ENCODE results near the gene SND1.

The SND1 gene

GRCh38 chr7:127819975-127820731 lies 168.2 kb downstream of the SND1 start (continued):
- TF ChIP-seq ZNF654 (tag by site-specific recombination; IDR thresholded peaks at IDR 0.05; ENCODE audit: low read depth) (peak; percentile 2; the same call in 1 of the 2 replicates), ZNF843 (tag by site-specific recombination; IDR thresholded peaks at IDR 0.05) (peak; percentile 87), ZNF580 (tag by site-specific recombination; IDR thresholded peaks at IDR 0.05) (0 out of 2 replicates have a peak, but pooled peaks have one; percentile 18), PRDM10 (tag by site-specific recombination; IDR thresholded peaks at IDR 0.05) (peak; percentile 44; the same call in 1 of the 2 replicates), INSM2 (tag by site-specific recombination; IDR thresholded peaks at IDR 0.05) (peak; percentile 83; the same call in 1 of the 2 replicates), SCRT1 (tag by site-specific recombination; IDR thresholded peaks at IDR 0.05; ENCODE audit: borderline replicate concordance) (no peak), PBX3 (CRISPR knock-in tag; IDR thresholded peaks at IDR 0.05) (no peak)

GRCh38 chr7:127820732-127821085 lies 168.7 kb downstream of the SND1 start:
- no peak overlapping the region for H3K27ac ChIP-seq (ENCODE audit: extremely low read depth, low read depth, low read length)
- POLR2A ChIA-PET = no interaction called here
- TF ChIP-seq KLF17 (tag by site-specific recombination; IDR thresholded peaks at IDR 0.05) (no peak), PRDM1 (tag by site-specific recombination; IDR thresholded peaks at IDR 0.05) (no peak), ZNF530 (tag by site-specific recombination; IDR thresholded peaks at IDR 0.05; ENCODE audit: low read depth) (no peak), ZFHX2 (tag by site-specific recombination; conservative IDR thresholded peaks at IDR 0.05) (no peak), ZNF704 (tag by site-specific recombination; IDR thresholded peaks at IDR 0.05) (no peak), ZNF23 (tag by site-specific recombination; IDR thresholded peaks at IDR 0.05; ENCODE audit: borderline replicate concordance) (no peak), ZNF311 (tag by site-specific recombination; IDR thresholded peaks at IDR 0.05; ENCODE audit: borderline replicate concordance) (no peak), ZNF629 (tag by site-specific recombination; IDR thresholded peaks at IDR 0.05) (no peak; the same call in 1 of the 2 replicates), ZNF174 (tag by site-specific recombination; IDR thresholded peaks at IDR 0.05) (no peak), INSM2 (tag by site-specific recombination; IDR thresholded peaks at IDR 0.05) (no peak), ZNF324 (tag by site-specific recombination; IDR thresholded peaks at IDR 0.05) (no peak), PRDM10 (tag by site-specific recombination; IDR thresholded peaks at IDR 0.05) (no peak), ZNF600 (tag by site-specific recombination; IDR thresholded peaks at IDR 0.05) (no peak)

More at GRCh38 chr7:127820732-127821085, 168.7 kb downstream of the SND1 start:
- Histone ChIP-seq H3K4me1 (ENCODE audit: control insufficient read depth, insufficient read depth, low read length) (peaks cover 15% of the 10 kb centered on the region; the same call in 1 of the 2 replicates), H3K9me3 (ENCODE audit: control insufficient read depth, insufficient read depth, low read depth, low read length) (no peaks in the 10 kb centered on the region), H3K4me3 (ENCODE audit: low read depth, low read length) (no peak overlapping the region), H3K36me3 (ENCODE audit: control insufficient read depth in 2 of 2, insufficient read depth in 1 of 2, low read length in 2 of 2) (no peaks in the 10 kb centered on the region)
- CTCF ChIA-PET = interaction anchor here (1.5 kb wide), 2 partner anchors 28 to 102 kb away, joined by 3 to 8 read pairs; no protein-coding TSS in a partner anchor
